GM19240 (cell line): ENCODE measurements around the gene PTPRE.

Experiments used
- DNase-seq: peaks from one replicate; pipeline ENCODE4 v3.0.0; 2011; ENCODE audit warnings: low spot score; ENCODE audit not compliant: insufficient read length

The PTPRE gene

DNA sequence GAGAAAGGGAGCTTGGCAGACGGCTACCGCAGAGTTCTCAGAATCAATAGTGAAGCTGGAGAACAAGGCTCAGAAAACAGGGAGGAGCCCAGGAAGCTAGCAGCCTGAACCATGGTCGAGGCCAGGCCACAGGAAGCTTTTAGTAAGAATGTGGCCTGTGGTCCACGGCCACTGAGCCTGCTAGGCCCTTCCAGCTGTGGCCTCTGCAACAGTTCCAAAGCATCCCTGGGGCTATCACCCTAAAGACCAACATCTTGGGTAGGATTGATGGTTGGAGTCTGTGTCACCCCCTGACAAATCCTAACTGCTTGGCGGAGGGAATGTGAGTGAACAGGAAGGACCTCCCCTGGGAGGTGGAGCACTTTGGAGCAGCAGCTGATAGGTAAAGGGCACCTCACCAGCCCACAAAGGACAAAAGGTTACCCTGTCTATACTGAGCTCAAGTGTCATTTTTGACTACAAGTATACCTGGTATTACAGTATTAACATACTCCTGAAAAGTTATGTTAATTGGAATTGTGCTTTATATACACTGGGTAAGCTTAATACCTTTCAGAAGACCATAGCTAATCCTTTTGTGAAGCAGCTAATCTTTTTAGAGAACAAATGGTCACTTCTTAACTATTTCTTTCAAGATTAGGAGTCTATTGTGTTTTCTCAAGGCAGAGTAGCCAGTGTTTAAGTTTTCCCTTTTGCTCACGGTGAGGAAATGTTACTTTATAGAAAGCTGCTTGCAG is 18.7 kb downstream of the PTPRE start:
- no peak for DNase-seq

DNA sequence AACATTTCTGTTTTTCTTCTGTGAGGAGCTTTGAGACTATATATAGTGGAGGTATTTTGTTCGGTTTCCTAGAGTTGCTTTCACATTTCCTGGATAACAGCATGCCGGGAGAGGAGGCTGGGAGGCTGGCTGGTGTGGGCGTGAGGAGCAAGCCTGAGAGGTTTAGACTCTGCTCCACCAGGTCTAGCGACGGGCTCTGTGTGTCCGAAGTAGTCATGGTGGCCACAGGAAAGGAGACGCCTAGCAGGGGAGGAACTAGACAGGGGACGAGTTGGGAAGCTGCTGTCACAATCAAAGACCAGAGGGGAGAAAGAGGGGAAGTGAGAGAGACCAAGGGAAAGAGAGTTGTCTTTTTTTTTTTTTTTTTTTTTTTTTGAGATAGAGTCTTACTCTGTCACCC is 19.6 kb downstream of the PTPRE start:
- DNase-seq = no peak

DNA sequence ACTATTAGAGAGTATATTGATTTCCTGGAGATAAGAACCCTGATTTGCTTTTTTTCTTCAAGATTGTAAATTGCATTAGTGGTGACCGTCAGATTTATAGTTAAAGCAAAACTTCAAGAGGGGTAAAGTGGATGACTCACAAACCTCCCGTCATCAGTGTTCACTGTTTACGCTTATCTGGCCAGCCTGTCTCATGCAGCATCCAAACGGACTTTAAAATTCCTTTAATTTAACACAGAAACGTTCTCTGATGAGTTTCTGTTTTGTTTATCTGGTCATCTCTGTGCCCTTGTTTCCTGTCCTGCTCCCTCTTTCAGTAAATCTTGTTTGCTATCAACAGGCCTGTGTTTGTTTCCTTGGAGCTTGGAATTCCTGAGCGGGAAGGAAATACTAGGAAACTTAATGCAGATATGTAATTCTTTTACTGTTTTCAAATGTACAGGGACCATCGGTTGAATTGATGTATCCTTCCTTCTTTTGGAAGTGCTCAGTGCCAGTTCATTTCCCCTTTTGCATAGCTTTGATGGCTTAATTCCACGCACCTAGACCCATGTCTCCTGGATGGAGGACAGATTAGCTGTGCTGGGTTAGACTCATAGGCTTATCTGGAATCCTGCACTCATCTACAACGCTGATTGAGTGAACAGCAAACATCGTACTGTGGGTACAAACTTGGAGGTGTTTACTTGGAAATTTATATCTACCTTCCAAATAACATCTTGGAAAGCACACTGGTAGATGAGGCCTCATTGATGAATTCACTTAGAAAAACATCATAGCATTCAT is 21.3 kb downstream of the PTPRE start:
- DNase-seq = no peak

DNA sequence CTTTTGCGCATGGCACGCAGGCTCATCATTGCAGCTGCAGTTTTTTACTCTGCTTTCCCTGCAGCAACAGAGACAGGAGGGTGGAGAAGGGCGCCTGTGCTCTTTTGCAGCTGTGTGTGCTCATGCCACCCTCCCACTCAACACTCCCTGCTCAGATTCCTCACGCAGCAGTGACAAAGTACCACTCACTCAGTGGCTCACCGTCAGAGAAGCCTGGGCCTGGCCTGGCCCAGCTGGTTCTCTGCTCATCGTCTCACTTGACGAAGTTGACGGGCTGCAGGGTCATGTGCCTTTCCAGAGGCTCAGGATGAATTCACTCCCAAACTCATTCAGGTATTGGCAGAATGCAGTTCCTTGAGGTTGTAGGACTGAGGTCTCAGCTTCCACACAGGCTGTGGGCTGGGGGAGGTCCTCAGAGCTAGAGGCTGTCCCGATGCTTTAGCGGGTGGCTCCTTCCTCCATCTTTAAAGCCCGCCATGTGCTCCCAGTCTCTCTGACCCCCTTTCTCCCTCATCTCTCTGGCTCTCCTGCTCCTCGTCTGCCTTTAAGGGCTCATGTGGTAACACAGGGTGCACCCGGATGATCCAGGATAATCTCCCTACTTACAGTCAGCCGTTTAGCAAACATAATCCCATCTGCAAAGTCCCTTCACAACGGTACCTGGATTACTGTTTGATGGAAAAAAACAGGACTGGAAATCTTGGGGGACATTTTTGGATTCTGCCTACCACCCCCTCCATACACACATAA is 25.8 kb downstream of the PTPRE start:
- no peak for DNase-seq

DNA sequence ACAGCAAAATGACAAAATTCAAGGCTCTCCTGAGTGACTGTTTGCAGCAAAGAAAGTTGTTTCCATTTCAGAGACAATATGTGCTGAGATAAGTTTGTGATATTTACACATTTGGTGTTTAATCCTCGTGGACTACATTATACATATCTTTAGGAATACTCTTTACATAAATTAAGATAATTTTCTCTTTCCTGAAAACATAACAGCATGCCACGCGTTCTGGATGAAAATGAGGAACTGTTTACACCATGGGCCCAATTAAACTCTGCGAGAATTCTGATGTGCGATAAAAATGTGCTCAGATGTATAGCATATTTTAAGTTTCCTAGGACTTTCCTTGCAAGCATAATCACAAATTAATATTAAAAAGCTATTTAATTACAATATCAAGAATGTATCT is 26.4 kb downstream of the PTPRE start:
- no peak for DNase-seq

DNA sequence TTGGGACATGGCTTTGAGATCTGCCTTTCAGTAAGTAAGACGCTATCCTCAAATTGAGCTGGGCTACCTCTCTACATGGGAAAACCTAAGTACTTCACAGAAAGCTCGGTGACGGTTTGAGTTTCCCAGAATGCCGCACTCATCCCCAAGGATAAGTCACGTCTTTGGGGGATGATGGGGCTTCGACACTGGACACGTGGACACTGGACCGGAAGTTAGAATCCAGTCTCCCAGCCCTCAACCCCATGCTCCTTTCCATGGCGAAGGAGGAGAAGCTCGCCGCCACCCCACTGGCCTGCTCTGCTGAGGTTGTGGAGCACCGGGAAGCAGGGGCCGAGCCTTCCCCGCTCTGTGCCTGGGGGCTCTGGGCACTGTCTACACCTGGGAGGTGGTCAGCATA is 27.5 kb downstream of the PTPRE start:
- no peak for DNase-seq

DNA sequence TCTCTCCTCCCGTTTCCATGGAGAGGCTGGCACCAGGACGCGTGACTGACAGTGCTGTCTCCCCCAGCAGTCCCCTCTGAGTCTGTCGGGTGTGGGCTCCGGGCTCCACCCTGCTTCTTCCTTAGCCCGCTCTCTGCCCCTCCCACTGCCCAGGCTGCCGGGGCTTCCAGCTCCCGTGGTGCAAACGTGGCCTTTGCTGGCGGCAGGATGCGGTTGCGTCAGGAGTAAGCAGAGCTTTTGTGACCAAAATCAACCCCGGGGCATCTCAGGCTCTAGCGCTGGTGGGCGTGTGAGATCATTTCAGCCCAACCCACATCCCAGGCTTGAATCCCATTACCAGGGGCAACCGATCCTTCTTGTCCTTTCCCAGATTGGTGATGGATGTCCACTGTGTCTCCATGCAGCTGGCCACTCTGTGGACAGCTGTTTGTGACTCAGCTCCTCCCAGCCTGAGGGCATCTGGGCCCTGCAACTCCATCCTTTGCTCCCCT is 28.2 kb downstream of the PTPRE start:
- DNase-seq = no peak

DNA sequence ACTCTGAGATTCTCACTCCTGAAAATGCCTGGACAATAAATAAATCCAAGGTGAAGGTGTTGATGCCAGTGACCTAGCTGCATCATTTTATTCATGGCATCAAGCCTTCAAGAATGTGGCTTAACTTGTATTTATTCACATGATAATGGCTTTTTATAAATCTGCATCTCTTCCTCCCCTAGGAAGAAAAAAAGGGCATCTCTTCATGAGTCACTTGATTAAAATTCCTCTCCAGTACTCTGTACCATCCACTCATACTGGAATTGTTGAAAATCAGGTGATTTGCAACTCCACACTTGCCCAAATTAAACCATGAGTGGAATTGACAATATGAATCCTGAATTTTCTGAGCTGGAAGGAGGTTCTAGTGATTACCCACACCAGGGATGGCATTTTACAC is 30.2 kb downstream of the PTPRE start:
- DNase-seq = no peak

DNA sequence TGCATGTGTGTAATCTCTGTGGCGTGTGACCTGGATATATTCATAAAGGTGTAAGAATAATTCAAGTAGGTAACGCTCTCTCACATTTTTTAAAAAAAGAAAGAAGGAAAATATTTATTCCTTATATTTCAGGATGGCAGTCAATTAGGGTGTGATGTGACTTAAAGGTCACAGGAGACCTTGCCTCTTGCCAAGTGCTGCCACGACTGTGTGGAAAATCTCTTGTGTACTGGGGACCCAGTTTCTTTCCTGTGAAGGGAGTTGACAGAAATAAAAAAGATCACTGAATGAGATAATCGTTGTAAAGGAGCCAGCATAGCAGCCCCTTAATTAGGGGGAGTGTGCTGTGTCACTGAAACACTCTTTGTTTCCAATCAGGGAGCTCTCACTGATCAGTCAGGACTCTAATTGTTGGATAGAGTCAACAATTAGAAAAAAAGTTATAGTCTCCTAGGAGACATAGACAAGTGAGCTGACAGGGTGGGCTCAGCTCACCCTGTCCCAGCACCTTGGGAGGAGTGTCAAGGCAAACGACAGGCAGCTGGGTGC is 31.1 kb downstream of the PTPRE start:
- DNase-seq = no peak

DNA sequence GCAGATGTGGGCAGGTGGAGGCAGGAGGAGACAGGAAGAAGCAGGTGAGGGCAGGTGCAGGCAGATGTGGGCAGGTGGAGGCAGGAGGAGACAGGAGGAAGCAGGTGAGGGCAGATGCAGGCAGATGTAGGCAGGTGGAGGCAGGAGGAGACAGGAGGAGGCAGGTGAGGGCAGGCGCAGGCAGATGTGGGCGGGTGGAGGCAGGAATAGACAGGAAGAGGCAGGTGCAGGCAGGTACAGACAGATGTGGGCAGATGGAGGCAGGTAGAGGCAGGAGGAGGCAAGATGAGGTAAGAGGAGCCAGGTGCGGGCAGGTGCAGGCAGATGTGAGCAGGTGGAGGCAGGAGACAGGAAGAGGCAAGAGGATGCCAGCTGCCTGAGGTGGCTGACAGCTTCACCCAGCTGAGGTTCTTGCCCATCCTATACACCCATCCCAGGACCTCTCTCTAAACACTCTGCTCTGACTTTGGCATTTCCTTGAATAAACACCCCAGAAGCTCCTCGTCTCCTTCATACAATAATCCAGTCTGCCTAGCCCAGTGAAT is 33.0 kb downstream of the PTPRE start:
- DNase-seq = no peak

DNA sequence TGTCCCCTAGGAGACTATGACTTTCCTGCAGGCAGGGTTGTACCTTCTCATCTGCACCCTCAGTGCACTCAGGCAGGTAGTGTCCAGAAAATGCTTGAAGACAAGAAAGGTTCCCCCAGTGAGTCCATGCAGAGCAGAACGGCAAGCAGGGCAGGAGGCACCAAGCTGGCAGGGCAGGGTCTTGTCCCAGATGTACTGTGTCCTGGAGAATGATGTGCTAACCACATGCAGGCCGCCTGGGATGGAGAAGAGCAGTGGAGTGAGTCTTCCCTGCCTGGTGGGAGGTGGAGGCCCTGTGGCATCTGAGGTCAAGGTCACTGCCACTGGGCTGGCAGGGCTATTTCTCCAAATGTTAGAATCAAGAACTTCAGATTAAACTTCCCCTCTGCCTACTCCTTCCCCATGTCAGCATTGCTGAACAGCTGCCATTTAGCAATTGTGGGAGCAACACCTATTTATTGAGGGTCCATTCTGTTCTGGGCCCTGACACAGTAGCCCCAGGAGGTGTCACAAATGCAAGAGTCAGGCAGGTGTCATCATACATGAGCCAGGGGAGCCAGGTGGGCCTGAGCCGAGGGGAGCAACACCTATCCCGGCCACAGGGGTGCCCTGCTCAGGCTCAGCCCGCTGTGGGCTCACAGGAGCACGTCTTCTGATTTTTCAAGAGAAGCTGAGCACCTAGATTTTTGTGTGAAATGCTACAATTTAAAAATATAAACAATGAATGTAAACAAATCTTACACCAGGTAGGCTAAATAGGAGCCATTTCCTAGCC is 34.1 kb downstream of the PTPRE start:
- no peak for DNase-seq

DNA sequence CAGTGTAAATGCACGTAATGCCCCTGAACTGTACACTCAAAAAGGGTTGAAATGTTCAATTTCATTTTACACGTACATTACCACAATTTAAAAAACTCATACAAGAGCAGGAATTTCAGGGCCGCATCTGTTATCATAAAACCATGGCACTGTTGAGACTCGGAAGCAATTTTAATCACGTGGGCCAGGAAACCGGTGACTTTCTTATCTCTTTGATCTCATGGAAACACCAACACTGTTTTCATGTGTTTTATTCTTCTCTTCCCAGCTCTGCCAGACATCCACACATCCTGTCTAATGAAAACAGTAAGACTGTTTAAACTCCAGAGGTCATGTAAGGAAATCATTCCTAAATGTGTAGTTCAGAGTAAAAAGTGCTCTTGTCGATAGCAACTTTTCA is 35.9 kb downstream of the PTPRE start:
- DNase-seq = no peak

DNA sequence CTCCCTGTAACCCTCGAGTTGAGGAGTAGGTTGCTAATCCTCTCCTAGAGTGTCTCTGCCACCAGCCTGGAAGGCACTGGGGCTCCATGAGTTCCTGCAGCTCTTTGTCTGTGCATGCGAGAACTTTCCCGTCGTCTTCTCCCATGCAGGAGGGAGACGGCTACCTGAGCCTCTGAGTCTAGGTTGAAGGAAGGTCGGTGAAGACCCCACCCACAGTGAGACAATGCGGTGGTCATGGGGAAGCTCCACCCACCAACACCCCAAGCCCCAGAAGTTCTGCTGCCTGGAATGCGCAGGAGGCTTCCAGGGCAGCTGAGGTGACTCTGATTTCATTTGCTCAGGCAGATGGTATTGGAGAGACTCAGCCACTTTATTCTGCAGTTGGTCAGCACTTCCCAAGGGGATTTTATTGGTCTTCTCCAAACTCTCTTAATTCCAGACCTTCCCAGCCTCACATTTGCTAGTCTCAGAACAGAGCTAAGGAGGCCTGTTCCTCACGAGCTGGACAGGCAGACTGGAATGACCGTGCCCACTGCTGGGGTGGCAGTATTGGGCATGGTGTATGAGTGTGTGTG is 36.5 kb downstream of the PTPRE start:
- no peak for DNase-seq

DNA sequence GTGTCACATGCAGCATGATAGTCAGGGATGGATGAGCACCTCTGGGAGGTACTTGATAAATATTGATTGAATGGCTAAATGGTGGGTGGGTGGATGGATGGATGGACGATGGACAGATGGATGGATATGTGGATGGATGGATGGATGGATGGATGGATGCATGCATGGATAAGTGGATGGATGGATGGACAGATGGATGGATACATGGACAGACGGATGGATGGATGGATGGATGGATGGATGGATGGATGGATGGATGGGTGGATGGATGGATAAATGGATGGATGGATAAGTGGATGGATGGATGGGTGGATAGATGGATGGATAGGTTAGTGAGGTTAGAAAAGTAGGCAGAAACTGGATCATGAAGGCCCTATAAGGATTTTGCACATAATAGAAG is 37.4 kb downstream of the PTPRE start:
- no peak for DNase-seq

DNA sequence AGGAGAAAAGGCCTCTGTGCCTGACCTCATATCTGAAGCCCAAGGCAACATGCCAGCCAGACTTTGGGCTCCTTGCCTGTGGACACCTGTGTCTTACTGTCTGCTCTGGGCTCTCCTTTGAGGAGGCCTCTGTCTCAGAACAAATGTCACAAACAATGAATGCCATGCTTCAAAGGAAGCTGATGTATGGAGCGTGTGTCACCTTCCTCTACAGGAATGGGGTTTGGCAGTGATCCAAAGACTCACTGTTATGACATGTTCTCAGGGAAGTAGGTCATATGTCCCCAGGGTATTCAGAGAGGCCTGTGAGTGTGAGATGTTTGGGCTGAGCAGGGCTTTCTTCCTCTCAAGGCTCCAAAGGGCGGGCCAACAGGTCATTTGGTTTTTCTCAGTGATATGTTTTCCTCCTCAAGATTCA is 38.4 kb downstream of the PTPRE start:
- DNase-seq = no peak

DNA sequence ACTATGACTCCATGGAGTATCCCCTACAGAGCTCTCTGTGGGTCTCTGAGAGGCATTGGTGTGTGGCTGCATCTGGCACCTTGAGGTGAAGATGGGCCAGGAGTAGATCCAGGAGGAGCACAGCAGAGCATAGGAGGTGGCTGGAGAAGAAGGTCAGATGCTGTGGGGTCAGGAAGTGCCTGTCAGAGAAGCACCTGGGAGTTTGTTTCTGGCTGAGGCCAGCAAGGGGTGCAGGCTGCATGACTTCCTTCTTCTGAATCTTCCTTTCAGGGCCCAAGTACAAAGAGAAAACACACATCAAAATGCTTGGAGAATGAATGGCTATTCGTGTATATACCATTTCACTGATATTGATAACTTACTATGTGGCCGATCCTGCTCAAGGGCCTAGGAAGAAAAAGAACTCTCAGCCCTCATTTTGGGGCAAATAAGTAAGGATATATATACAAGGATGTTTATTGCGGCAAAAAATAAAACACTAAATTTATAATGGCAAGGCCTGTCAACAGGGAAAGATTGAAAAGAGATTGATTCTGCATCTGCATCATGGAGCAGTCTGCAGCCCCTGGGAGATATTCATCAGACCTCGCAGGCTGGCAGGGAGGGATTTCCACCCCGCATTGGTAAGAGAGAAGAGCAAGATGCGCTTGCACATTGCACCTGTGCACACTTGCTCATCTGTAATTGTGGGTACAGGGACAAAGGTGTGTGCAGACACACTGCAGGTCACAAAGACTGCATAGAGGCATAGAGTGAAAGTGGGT is 39.2 kb downstream of the PTPRE start:
- no peak for DNase-seq

DNA sequence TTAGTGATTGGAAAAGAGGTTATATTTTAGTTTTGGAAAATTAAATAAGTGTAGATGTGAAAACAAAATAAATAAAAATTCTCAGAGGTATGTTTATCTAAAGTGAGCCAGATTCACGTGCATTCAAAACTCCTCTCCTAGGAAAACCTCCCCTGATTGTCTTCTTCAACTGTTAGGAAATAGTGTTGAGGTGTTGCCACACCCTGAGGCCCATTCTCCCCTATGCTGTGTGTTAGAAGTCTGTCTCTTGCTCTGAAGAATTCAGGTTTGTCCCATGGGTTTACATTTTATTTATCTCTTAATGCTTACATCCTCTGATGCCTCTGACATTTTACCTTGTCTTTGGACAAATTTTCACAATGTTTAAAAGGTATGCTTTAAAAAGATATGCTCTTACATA is 40.3 kb downstream of the PTPRE start:
- DNase-seq = no peak

DNA sequence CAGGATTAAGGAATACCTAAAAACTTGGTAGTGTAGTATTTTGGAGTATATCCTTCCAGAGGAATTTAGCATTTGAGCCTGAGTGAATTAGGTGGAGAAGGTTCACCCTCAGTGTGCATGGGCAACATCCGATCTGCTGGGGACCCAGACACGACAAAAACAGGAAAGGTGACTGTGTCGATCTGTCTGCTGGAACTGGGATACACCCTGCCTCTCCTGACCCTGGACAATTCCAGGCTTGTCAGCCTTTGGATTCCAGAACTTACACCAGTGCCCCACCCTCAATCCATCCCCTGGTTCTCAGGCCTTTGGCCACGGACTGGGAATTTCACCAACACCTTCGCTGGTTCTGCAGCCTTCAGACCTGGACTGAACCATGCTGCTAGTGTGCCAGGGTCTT is 41.9 kb downstream of the PTPRE start:
- DNase-seq = no peak

DNA sequence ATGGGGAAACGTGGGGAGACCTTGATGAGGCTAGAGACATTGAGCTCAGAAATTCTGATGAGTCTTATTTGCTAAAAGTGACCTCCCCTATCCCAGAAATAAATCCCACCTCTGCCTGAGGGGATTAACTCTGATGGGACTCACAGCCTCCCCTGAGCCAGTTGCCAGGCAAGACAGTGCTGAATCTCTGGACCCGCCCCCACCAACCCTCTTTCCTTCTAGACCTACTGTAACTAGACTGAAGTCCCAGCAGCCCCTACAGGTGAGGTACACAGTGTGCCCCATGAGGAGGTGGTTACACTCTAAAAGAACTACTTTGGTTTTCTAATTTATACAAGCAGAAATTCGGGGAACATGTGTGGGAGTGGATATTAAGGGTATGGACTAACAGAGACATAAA is 42.9 kb downstream of the PTPRE start:
- no peak for DNase-seq
